GM12873 (cell line): ENCODE data around the gene SFMBT2.

Experiments
- CTCF ChIP-seq: IDR thresholded peaks from 2 replicates; pipeline ENCODE4 v1.5.1; 2012; ENCODE audit warnings: low read depth, mild to moderate bottlenecking, moderate library complexity, low read length, control low read depth; ENCODE audit not compliant: insufficient read depth; ENCODE audit errors: missing control alignments

The SFMBT2 gene

DNA sequence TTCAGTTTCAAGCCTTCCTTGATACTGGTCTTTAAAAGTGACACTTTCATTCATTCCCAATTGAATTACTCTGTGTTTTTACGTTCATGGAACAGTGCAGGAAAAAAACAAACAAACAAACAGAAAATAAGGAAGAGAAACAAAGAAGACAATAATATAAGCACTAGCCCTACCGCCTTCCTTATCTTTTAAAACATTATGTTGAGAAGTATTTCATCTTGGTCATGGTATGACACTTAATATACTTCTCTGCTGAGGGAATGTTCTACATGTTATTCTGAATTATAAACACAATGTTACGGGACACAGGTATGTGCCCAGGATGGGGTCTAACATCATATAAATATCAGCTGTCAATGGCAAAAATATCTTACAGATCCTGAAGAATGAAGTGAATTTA, 176.7 kb downstream of the SFMBT2 start:
- no peak for TF ChIP-seq CTCF

DNA sequence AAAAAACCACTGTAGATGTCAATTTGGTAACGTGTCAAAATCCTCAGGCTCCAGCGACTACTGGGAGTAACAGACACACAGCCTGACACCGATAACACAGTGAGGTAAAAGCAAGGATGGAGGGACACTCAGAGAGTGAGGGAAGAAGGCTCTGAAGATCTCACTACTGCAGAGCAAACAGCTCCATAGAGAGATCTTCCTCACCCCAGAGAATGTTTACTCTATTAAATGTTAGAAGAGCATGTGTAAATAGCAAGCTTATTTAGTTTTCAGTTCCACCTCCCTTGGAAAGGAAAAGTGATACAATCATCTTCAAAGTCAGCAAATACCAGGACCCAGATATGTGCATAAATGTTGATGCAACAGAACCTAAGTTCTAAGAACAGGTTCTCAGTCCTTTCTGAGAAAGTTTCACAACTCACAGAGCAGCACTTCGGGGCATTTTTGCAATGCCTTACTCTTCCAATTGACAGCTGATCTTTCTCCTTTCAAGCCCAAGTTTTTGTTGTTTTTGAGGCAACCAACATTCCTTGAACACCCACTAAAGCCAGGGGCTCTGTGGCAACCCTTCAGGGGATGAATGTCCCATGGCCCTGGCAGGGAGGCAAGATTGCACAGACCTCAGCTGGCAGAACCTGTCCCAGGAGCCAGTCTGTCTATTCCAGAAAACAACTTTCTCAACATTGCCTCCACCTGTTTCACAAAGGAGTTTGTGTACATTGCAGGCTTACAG, 177.4 kb downstream of the SFMBT2 start:
- no peak for TF ChIP-seq CTCF

- no peak for TF ChIP-seq CTCF
Measured at GRCh38 chr10:7231509-7232414, 179.1 kb downstream of the SFMBT2 start.

DNA sequence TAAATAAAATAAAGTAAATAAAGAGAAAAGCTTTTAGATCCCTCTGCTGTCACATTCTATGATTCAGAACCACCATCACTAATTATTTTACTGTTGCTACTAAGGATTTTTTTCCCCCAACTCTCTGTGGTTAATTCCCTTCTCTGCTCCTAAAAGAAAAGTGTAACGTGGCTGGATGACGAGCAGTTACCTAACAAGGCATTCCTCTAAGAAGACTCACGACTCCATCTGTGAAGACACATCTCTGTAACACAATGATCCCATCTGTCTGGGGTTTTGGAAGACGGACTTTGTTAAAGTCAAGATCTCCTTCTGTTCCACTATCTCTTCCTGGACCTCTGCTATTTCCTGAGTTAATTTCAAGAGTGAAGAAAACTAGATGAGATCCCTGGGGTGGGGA, 179.9 kb downstream of the SFMBT2 start:
- no peak for TF ChIP-seq CTCF

DNA sequence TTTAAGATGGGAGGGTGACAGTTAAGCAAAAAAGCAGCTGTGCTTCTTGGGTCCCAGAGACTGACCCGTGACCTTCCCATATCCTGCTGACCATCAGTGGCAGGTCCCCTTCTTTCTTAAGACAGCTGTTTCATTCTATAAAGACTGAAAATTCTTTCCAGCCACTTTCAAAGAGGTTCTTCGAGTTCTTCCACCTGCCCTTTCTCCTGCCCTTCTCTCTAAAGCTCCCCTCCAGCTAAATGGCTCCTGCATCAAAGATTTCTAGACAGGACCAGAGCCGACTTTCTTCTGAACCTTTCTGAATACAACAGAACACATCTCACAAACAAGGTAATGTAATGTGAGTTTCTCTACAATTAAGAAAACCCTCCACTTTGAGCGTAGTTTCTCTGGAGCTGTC, 180.8 kb downstream of the SFMBT2 start:
- no peak for TF ChIP-seq CTCF

- TF ChIP-seq CTCF, result no peak
Measured at GRCh38 chr10:7225133-7225532, 185.7 kb downstream of the SFMBT2 start.

DNA sequence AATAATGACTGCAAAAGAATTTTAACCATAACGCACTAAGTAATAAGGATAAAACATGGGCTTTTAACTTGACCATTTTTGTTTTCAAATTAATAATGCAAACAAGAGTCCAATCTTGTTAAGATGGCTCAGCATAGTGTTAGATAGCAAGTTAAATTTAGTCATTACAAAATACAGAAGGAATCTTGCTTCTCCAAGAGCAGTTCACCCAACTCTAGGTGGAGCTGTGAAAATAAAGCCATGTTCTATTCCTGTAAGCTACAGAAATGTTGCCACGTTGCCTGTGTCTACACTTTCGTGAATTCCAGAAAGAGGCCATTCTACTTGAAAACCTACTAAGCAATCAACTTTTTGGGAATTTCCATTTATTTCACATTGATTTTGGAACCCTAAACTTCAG, 191.9 kb downstream of the SFMBT2 start:
- TF ChIP-seq CTCF, result no peak
